ENCODE results near the gene TNK1. TPM values are rescaled to one million over a fixed set of nuclear protein-coding genes. Genes with fewer than 3 reads are reported as not detected.

The TNK1 gene
- total RNA-seq, 1 experiment from 2014 or later = 16.8 TPM

DNA sequence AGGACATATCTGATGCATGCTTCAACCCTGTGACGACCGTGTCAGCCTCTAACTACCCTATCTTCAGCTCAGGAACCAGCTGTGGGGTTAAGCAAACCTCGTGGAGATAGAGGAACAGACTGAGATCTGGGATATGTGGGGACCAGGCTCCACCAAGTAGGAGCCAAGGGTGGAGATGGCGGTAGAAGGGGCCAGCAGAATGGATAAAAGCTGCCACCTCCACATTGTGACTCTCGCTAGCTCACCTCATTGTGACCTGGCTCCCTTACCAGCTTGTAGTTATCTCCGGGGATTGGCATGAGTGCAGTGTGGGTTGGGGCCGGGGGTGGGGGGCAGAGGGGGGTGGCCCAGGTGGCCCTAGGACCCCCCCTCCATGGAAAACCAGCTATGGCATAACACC, 44.4 kb downstream of the TNK1 start, which contains the start of gene SPEM2:
TSS of gene SPEM2 (plus strand) at position 301 of the 400 bp plus-strand sequence. CDS start at position 374, 73 bp downstream.
- no peak within 1 kb of the TSS for H3K4me2 ChIP-seq (ENCODE audit: low read length)
- intact Hi-C loops (cut with micrococcal nuclease) = no loop called here
- POLR2A ChIA-PET = interaction anchor here (1.0 kb wide), 1 partner anchor 11 kb away, joined by 4 read pairs; no protein-coding TSS in a partner anchor

DNA sequence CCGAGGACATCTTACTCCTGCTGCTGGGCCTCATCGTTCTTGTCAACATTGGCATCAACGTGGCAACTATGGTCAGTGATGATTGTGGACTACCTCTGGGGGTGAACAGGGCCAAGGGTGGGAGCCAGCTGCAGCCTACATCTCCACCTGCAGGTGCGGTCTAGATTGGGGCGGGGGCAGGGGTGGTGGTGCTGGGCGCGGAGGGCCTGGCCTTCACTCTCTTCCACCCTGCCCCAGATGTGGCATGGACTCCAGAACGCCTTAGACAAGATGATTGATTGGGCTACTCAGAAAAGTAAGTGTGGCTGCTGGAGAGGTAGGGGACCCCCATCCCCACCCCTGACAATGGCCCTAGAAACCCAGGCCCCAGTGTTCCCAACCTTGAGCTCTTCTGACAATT, 44.9 kb downstream of the TNK1 start:
- Histone ChIP-seq H2AFZ (ENCODE audit: low read depth, low read length, poor library complexity, severe bottlenecking) (no peak overlapping the region), H3K9me3 (ENCODE audit: control insufficient read depth in 1 of 2, insufficient read depth in 1 of 2, low read depth in 1 of 2, low read length in 2 of 2) (no peaks in the 10 kb centered on the region), H3K27ac (ENCODE audit: low read depth, low read length) (no peak overlapping the region), H3K4me3 (replicated peaks in 1 of 2; ENCODE audit: low read depth in 1 of 2, low read length in 2 of 2) (no peak overlapping the region), H3K4me2 (ENCODE audit: low read length) (no peak overlapping the region), H4K20me1 (ENCODE audit: insufficient read depth) (no peaks in the 10 kb centered on the region), H3K36me3 (ENCODE audit: control insufficient read depth in 1 of 2, insufficient read depth in 2 of 2, low read length in 2 of 2) (no peaks in the 10 kb centered on the region), H3K4me1 (ENCODE audit: control insufficient read depth in 1 of 2, insufficient read depth in 2 of 2, low read length in 2 of 2) (no peaks in the 10 kb centered on the region), H3K9me2 (ENCODE audit: insufficient read depth) (no peaks in the 10 kb centered on the region), H3K79me2 (ENCODE audit: insufficient read depth, low read length) (no peaks in the 10 kb centered on the region), H3K27me3 (ENCODE audit: insufficient read depth, low read length) (no peaks in the 10 kb centered on the region), H3K9ac (ENCODE audit: low read length) (no peak overlapping the region)
- ChIA-PET CTCF (no interaction called here), RAD21 (ENCODE audit: low non-redundant PET in 1 of 2, low total read pairs in 2 of 2, uncharacterized antibody in 2 of 2, unreplicated experiment in 2 of 2) (no interaction called here), POLR2A (interaction anchor here (1.0 kb wide), 1 partner anchor 11 kb away, joined by 4 read pairs; no protein-coding TSS in a partner anchor)
- DNase-seq (ENCODE audit: low read depth, low spot score) (no peak), ATAC-seq (no peak)
- no TSS peak for BruUV-seq (replicated peaks)
- intact Hi-C loops (cut with micrococcal nuclease) = no loop called here
- TF ChIP-seq SIN3A (IDR thresholded peaks at IDR 0.05; ENCODE audit: low read depth) (no peak), EGR1 (IDR thresholded peaks at IDR 0.05; ENCODE audit: low read depth) (no peak), CEBPB (IDR thresholded peaks at IDR 0.05; ENCODE audit: low read depth) (no peak), EZH2 (IDR thresholded peaks at IDR 0.05) (no peak), POLR2AphosphoS5 (IDR thresholded peaks at IDR 0.05; ENCODE audit: low read depth, low read length) (no peak), ZFX (IDR thresholded peaks at IDR 0.05) (no peak), EZH2phosphoT487 (IDR thresholded peaks at IDR 0.05; ENCODE audit: borderline replicate concordance) (no peak), POLR2A (IDR thresholded peaks at IDR 0.05; ENCODE audit: borderline replicate concordance, extremely low read depth, insufficient read depth, insufficient read length) (no peak), ELF1 (IDR thresholded peaks at IDR 0.05; ENCODE audit: borderline replicate concordance, low read depth) (no peak), JUND (IDR thresholded peaks at IDR 0.05) (no peak), TCF7L2 (IDR thresholded peaks at IDR 0.05; ENCODE audit: borderline replicate concordance, extremely low read depth, insufficient read depth, insufficient read length) (no peak), CBX3 (IDR thresholded peaks at IDR 0.05; ENCODE audit: low read depth) (no peak), SRF (IDR thresholded peaks at IDR 0.05; ENCODE audit: low read depth) (no peak), FOSL1 (IDR thresholded peaks at IDR 0.05; ENCODE audit: low read depth) (no peak)
- TF ChIP-seq, protein P1, sequence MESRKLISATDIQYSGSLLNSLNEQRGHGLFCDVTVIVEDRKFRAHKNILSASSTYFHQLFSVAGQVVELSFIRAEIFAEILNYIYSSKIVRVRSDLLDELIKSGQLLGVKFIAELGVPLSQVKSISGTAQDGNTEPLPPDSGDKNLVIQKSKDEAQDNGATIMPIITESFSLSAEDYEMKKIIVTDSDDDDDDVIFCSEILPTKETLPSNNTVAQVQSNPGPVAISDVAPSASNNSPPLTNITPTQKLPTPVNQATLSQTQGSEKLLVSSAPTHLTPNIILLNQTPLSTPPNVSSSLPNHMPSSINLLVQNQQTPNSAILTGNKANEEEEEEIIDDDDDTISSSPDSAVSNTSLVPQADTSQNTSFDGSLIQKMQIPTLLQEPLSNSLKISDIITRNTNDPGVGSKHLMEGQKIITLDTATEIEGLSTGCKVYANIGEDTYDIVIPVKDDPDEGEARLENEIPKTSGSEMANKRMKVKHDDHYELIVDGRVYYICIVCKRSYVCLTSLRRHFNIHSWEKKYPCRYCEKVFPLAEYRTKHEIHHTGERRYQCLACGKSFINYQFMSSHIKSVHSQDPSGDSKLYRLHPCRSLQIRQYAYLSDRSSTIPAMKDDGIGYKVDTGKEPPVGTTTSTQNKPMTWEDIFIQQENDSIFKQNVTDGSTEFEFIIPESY (IDR thresholded peaks at IDR 0.05; ENCODE audit: extremely low read depth, insufficient replicate concordance, low read length) = no peak

More for the DNA sequence above, 44.4 kb downstream of the TNK1 start, which contains the start of gene SPEM2:
- no peak within 1 kb of the TSS for H3K9ac ChIP-seq (ENCODE audit: low read length)
- no peak within 1 kb of the TSS for H3K4me3 ChIP-seq (replicated peaks in 1 of 2; ENCODE audit: low read depth in 1 of 2, low read length in 2 of 2)
- no peaks in the 10 kb centered on the region for H3K79me2 ChIP-seq (ENCODE audit: insufficient read depth, low read length)
- no peaks in the 10 kb centered on the region for H3K36me3 ChIP-seq (ENCODE audit: control insufficient read depth in 1 of 2, insufficient read depth in 2 of 2, low read length in 2 of 2)
- DNase-seq (ENCODE audit: low read depth, low spot score) (no peak), ATAC-seq (no peak)
- H3K9me3 ChIP-seq (ENCODE audit: control insufficient read depth in 1 of 2, insufficient read depth in 1 of 2, low read depth in 1 of 2, low read length in 2 of 2) = no peaks in the 10 kb centered on the region
- BruUV-seq (replicated peaks) = no TSS peak
- H3K4me1 ChIP-seq (ENCODE audit: control insufficient read depth in 1 of 2, insufficient read depth in 2 of 2, low read length in 2 of 2) = no peaks in the 10 kb centered on the region
- no peak within 1 kb of the TSS for H2AFZ ChIP-seq (ENCODE audit: low read depth, low read length, poor library complexity, severe bottlenecking)
- ChIA-PET CTCF (no interaction called here), RAD21 (ENCODE audit: low non-redundant PET in 1 of 2, low total read pairs in 2 of 2, uncharacterized antibody in 2 of 2, unreplicated experiment in 2 of 2) (no interaction called here)
- no peaks in the 10 kb centered on the region for H3K9me2 ChIP-seq (ENCODE audit: insufficient read depth)
- H4K20me1 ChIP-seq (ENCODE audit: insufficient read depth) = no peaks in the 10 kb centered on the region
- TF ChIP-seq EGR1 (IDR thresholded peaks at IDR 0.05; ENCODE audit: low read depth) (no peak), SP1 (IDR thresholded peaks at IDR 0.05; ENCODE audit: low read depth) (no peak), YY1 (IDR thresholded peaks at IDR 0.05; ENCODE audit: extremely low read depth, insufficient replicate concordance, low read depth, low read length) (no peak), SIN3A (IDR thresholded peaks at IDR 0.05; ENCODE audit: low read depth) (no peak), EZH2 (IDR thresholded peaks at IDR 0.05) (no peak), SRF (IDR thresholded peaks at IDR 0.05; ENCODE audit: low read depth) (no peak), FOSL1 (IDR thresholded peaks at IDR 0.05; ENCODE audit: low read depth) (no peak), CEBPB (IDR thresholded peaks at IDR 0.05; ENCODE audit: low read depth) (no peak), ELF1 (IDR thresholded peaks at IDR 0.05; ENCODE audit: borderline replicate concordance, low read depth) (no peak), TCF7L2 (IDR thresholded peaks at IDR 0.05; ENCODE audit: borderline replicate concordance, extremely low read depth, insufficient read depth, insufficient read length) (no peak), EZH2phosphoT487 (IDR thresholded peaks at IDR 0.05; ENCODE audit: borderline replicate concordance) (no peak), CBX3 (IDR thresholded peaks at IDR 0.05; ENCODE audit: low read depth) (no peak), JUND (IDR thresholded peaks at IDR 0.05) (no peak), ZFX (IDR thresholded peaks at IDR 0.05) (no peak)
- H3K27me3 ChIP-seq (ENCODE audit: insufficient read depth, low read length) = no peaks in the 10 kb centered on the region
- H3K27ac ChIP-seq (ENCODE audit: low read depth, low read length) = no peak within 1 kb of the TSS

Data from HCT116 (cell line).